ENCODE measurements around the gene CATSPERD. TPM values are rescaled to one million over a fixed set of nuclear protein-coding genes. Genes with fewer than 3 reads are reported as not detected.

CATSPERD gene
- total and polyA plus RNA-seq, 9 of the 15 experiments (the other 6 are each of a cell fraction or from before 2014, with no cell fraction given) = not detected

DNA sequence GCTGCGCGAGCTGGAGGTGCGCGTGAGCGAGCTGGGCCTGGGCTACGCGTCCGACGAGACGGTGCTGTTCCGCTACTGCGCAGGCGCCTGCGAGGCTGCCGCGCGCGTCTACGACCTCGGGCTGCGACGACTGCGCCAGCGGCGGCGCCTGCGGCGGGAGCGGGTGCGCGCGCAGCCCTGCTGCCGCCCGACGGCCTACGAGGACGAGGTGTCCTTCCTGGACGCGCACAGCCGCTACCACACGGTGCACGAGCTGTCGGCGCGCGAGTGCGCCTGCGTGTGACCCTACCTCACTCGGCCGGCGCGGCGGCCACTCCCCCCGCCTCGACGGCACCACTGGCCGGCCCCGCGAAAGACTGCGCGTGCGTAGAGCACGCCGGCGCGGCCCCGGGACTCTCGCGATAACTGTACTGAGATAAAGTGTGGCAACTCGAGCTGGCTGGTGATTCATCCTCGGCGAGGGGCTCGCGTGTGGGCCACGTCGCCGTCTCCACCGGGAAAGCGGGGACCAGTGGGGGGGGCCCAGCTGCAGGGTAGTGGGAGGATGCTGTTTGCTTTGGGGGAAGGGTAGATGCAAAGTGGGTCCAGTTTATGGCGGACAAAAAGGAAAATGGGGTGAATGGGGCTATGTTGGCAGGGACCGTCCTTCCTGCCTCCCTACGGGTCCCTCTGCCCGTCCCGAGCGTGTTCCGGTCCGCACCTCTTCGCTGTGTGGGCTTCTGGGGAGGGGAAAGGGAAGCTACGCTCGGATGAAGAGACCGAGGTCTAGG lies 107.6 kb downstream of the CATSPERD start (continued):
- TF ChIP-seq, protein P1, sequence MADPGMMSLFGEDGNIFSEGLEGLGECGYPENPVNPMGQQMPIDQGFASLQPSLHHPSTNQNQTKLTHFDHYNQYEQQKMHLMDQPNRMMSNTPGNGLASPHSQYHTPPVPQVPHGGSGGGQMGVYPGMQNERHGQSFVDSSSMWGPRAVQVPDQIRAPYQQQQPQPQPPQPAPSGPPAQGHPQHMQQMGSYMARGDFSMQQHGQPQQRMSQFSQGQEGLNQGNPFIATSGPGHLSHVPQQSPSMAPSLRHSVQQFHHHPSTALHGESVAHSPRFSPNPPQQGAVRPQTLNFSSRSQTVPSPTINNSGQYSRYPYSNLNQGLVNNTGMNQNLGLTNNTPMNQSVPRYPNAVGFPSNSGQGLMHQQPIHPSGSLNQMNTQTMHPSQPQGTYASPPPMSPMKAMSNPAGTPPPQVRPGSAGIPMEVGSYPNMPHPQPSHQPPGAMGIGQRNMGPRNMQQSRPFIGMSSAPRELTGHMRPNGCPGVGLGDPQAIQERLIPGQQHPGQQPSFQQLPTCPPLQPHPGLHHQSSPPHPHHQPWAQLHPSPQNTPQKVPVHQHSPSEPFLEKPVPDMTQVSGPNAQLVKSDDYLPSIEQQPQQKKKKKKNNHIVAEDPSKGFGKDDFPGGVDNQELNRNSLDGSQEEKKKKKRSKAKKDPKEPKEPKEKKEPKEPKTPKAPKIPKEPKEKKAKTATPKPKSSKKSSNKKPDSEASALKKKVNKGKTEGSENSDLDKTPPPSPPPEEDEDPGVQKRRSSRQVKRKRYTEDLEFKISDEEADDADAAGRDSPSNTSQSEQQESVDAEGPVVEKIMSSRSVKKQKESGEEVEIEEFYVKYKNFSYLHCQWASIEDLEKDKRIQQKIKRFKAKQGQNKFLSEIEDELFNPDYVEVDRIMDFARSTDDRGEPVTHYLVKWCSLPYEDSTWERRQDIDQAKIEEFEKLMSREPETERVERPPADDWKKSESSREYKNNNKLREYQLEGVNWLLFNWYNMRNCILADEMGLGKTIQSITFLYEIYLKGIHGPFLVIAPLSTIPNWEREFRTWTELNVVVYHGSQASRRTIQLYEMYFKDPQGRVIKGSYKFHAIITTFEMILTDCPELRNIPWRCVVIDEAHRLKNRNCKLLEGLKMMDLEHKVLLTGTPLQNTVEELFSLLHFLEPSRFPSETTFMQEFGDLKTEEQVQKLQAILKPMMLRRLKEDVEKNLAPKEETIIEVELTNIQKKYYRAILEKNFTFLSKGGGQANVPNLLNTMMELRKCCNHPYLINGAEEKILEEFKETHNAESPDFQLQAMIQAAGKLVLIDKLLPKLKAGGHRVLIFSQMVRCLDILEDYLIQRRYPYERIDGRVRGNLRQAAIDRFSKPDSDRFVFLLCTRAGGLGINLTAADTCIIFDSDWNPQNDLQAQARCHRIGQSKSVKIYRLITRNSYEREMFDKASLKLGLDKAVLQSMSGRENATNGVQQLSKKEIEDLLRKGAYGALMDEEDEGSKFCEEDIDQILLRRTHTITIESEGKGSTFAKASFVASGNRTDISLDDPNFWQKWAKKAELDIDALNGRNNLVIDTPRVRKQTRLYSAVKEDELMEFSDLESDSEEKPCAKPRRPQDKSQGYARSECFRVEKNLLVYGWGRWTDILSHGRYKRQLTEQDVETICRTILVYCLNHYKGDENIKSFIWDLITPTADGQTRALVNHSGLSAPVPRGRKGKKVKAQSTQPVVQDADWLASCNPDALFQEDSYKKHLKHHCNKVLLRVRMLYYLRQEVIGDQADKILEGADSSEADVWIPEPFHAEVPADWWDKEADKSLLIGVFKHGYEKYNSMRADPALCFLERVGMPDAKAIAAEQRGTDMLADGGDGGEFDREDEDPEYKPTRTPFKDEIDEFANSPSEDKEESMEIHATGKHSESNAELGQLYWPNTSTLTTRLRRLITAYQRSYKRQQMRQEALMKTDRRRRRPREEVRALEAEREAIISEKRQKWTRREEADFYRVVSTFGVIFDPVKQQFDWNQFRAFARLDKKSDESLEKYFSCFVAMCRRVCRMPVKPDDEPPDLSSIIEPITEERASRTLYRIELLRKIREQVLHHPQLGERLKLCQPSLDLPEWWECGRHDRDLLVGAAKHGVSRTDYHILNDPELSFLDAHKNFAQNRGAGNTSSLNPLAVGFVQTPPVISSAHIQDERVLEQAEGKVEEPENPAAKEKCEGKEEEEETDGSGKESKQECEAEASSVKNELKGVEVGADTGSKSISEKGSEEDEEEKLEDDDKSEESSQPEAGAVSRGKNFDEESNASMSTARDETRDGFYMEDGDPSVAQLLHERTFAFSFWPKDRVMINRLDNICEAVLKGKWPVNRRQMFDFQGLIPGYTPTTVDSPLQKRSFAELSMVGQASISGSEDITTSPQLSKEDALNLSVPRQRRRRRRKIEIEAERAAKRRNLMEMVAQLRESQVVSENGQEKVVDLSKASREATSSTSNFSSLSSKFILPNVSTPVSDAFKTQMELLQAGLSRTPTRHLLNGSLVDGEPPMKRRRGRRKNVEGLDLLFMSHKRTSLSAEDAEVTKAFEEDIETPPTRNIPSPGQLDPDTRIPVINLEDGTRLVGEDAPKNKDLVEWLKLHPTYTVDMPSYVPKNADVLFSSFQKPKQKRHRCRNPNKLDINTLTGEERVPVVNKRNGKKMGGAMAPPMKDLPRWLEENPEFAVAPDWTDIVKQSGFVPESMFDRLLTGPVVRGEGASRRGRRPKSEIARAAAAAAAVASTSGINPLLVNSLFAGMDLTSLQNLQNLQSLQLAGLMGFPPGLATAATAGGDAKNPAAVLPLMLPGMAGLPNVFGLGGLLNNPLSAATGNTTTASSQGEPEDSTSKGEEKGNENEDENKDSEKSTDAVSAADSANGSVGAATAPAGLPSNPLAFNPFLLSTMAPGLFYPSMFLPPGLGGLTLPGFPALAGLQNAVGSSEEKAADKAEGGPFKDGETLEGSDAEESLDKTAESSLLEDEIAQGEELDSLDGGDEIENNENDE (IDR thresholded peaks at IDR 0.05; ENCODE audit: low read depth, low read length) = no peak
- TF ChIP-seq HDAC8 (tag; IDR thresholded peaks at IDR 0.05) (no peak), ZNF707 (CRISPR knock-in tag; conservative IDR thresholded peaks at IDR 0.05) (no peak), POLR3A (IDR thresholded peaks at IDR 0.05; ENCODE audit: borderline replicate concordance, extremely low read depth, insufficient read depth, insufficient read length) (no peak), SP1 (CRISPR knock-in tag; IDR thresholded peaks at IDR 0.05) (peak; percentile 84), HDAC3 (IDR thresholded peaks at IDR 0.05; ENCODE audit: borderline replicate concordance, partially characterized antibody) (no peak), CBFA2T3 (IDR thresholded peaks at IDR 0.05) (0 out of 2 replicates have a peak, but pooled peaks have one; percentile 45)
- TF ChIP-seq, protein P2, sequence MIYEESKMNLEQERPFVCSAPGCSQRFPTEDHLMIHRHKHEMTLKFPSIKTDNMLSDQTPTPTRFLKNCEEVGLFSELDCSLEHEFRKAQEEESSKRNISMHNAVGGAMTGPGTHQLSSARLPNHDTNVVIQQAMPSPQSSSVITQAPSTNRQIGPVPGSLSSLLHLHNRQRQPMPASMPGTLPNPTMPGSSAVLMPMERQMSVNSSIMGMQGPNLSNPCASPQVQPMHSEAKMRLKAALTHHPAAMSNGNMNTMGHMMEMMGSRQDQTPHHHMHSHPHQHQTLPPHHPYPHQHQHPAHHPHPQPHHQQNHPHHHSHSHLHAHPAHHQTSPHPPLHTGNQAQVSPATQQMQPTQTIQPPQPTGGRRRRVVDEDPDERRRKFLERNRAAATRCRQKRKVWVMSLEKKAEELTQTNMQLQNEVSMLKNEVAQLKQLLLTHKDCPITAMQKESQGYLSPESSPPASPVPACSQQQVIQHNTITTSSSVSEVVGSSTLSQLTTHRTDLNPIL (CRISPR knock-in tag; IDR thresholded peaks at IDR 0.05) = no peak
- TF ChIP-seq, protein P3, sequence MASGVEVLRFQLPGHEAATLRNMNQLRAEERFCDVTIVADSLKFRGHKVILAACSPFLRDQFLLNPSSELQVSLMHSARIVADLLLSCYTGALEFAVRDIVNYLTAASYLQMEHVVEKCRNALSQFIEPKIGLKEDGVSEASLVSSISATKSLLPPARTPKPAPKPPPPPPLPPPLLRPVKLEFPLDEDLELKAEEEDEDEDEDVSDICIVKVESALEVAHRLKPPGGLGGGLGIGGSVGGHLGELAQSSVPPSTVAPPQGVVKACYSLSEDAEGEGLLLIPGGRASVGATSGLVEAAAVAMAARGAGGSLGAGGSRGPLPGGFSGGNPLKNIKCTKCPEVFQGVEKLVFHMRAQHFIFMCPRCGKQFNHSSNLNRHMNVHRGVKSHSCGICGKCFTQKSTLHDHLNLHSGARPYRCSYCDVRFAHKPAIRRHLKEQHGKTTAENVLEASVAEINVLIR (CRISPR knock-in tag; IDR thresholded peaks at IDR 0.05) = peak; percentile 67
- TF ChIP-seq, protein P4, sequence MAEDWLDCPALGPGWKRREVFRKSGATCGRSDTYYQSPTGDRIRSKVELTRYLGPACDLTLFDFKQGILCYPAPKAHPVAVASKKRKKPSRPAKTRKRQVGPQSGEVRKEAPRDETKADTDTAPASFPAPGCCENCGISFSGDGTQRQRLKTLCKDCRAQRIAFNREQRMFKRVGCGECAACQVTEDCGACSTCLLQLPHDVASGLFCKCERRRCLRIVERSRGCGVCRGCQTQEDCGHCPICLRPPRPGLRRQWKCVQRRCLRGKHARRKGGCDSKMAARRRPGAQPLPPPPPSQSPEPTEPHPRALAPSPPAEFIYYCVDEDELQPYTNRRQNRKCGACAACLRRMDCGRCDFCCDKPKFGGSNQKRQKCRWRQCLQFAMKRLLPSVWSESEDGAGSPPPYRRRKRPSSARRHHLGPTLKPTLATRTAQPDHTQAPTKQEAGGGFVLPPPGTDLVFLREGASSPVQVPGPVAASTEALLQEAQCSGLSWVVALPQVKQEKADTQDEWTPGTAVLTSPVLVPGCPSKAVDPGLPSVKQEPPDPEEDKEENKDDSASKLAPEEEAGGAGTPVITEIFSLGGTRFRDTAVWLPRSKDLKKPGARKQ (CRISPR knock-in tag; IDR thresholded peaks at IDR 0.05) = no peak

Data from K562 (cell line).